Upper lobe of right lung (tissue), 1 donor: ENCODE measurements around the gene CORO2A. TPM values are rescaled to one million over a fixed set of nuclear protein-coding genes. Genes with fewer than 3 reads are reported as not detected.

ENCODE experiments used
- ATAC-seq: fragments of 200-7000 bp; cut with Tn5 transposase; one replicate; pipeline ENCODE4 v1.9.1; 2020; ENCODE audit warnings: mild to moderate bottlenecking, moderate library complexity
- DNase-seq: peaks from one replicate; pipeline ENCODE4 v3.0.0-alpha.2; 2020
- H3K27ac ChIP-seq: fragments of 200-600 bp; one replicate; pipeline ENCODE4 v1.8.0; 2022
- H3K27me3 ChIP-seq: fragments of 200-600 bp; one replicate; pipeline ENCODE4 v1.8.0; 2022; ENCODE audit warnings: mild to moderate bottlenecking
- H3K36me3 ChIP-seq: fragments of 200-600 bp; one replicate; pipeline ENCODE4 v1.8.0; 2022
- H3K4me1 ChIP-seq: fragments of 200-600 bp; one replicate; pipeline ENCODE4 v1.8.0; 2022
- H3K4me3 ChIP-seq: fragments of 200-600 bp; one replicate; pipeline ENCODE4 v1.8.0; 2022; ENCODE audit warnings: mild to moderate bottlenecking
- H3K9me3 ChIP-seq: fragments of 200-600 bp; one replicate; pipeline ENCODE4 v1.8.0; 2022
- CTCF ChIP-seq: fragments of 200-600 bp; IDR thresholded peaks from one replicate; pipeline ENCODE4 v1.8.0; 2022; ENCODE audit warnings: antibody characterized with exemption
- intact Hi-C: fragments of 100-400 bp; cut with DNase I; formaldehyde crosslinking; loops from one replicate; pipeline ENCODE4 v1.11.0; 2022
- total RNA-seq: library from RNA; stranded (reverse); fragmentation: NEBNext Ultra II Directional; extraction: Animal tissue kit (Norgen Biotek cat#: 25700); gene quantifications from one replicate; pipeline ENCODE4 v1.2.1, GENCODE V29; 2021
- donor health status: DM: no; HTN: yes; CAD: no; lungs with severe emphysema.

CORO2A gene
- total RNA-seq, 1 donor from 2014 or later = 20.0 TPM

GRCh38 chr9:98191181-98191608 is 1.2 kb downstream of the CORO2A start:
- Histone ChIP-seq H3K27ac (no peak overlapping the region), H3K36me3 (no peaks in the 10 kb centered on the region), H3K9me3 (no peaks in the 10 kb centered on the region), H3K4me3 (peak overlapping the region; percentile 71), H3K27me3 (no peaks in the 10 kb centered on the region), H3K4me1 (peaks cover 8% of the 10 kb centered on the region)
- DNase-seq (no peak), ATAC-seq (no peak)
- intact Hi-C loops = no loop called here
- no peak for TF ChIP-seq CTCF

GRCh38 chr9:98190757-98191105 is 1.7 kb downstream of the CORO2A start:
- H3K4me1 ChIP-seq = peaks cover 8% of the 10 kb centered on the region
- intact Hi-C loops = no loop called here
- DNase-seq = no peak
- no peak overlapping the region for H3K27ac ChIP-seq
- H3K36me3 ChIP-seq = no peaks in the 10 kb centered on the region
- no peak overlapping the region for H3K4me3 ChIP-seq
- H3K9me3 ChIP-seq = no peaks in the 10 kb centered on the region
- H3K27me3 ChIP-seq = no peaks in the 10 kb centered on the region
- no peak for TF ChIP-seq CTCF
- no peak for ATAC-seq

GRCh38 chr9:98189412-98189811 is 3.0 kb downstream of the CORO2A start:
- ATAC-seq (no peak), DNase-seq (no peak)
- no peak overlapping the region for H3K27ac ChIP-seq
- H3K4me1 ChIP-seq = peaks cover 10% of the 10 kb centered on the region
- H3K9me3 ChIP-seq = no peaks in the 10 kb centered on the region
- intact Hi-C loops = no loop called here
- H3K4me3 ChIP-seq = no peak overlapping the region
- TF ChIP-seq CTCF = no peak
- H3K36me3 ChIP-seq = no peaks in the 10 kb centered on the region
- H3K27me3 ChIP-seq = no peaks in the 10 kb centered on the region

GRCh38 chr9:98187926-98188325 is 4.5 kb downstream of the CORO2A start:
- intact Hi-C loops = no loop called here

GRCh38 chr9:98186236-98186635 is 6.2 kb downstream of the CORO2A start:
- H3K4me1 ChIP-seq = peaks cover 3% of the 10 kb centered on the region
- DNase-seq (no peak), ATAC-seq (no peak)
- TF ChIP-seq CTCF = no peak
- no peaks in the 10 kb centered on the region for H3K27me3 ChIP-seq
- H3K36me3 ChIP-seq = no peaks in the 10 kb centered on the region
- H3K9me3 ChIP-seq = no peaks in the 10 kb centered on the region
- no peak overlapping the region for H3K27ac ChIP-seq
- intact Hi-C loops = no loop called here
- H3K4me3 ChIP-seq = no peak overlapping the region

More at GRCh38 chr9:98187926-98188325, 4.5 kb downstream of the CORO2A start:
- ATAC-seq (no peak), DNase-seq (no peak)
- Histone ChIP-seq H3K27me3 (no peaks in the 10 kb centered on the region), H3K4me1 (peaks cover 3% of the 10 kb centered on the region), H3K4me3 (no peak overlapping the region), H3K27ac (no peak overlapping the region), H3K9me3 (no peaks in the 10 kb centered on the region), H3K36me3 (no peaks in the 10 kb centered on the region)
- no peak for TF ChIP-seq CTCF

GRCh38 chr9:98185611-98186171 is 6.7 kb downstream of the CORO2A start:
- Histone ChIP-seq H3K27me3 (no peaks in the 10 kb centered on the region), H3K9me3 (no peaks in the 10 kb centered on the region), H3K4me1 (peaks cover 3% of the 10 kb centered on the region), H3K4me3 (no peak overlapping the region), H3K36me3 (no peaks in the 10 kb centered on the region), H3K27ac (no peak overlapping the region)
- intact Hi-C loops = no loop called here
- ATAC-seq (peak; percentile 64), DNase-seq (no peak)
- no peak for TF ChIP-seq CTCF
